Fibroblast of skin of left biceps (primary cell): ENCODE results near the gene ERFL.
"Not testable (repeated sequence)": the region's sequence is repeated elsewhere in the genome, so short reads cannot be mapped to it uniquely, and the experiment has no call there.

Experiments used
- DNase-seq, 2 experiments: peaks; one replicate each; pipeline ENCODE4 v3.0.0-alpha.2; 2013; ENCODE audit warnings: low read depth in 2 of 2

Gene ERFL

GRCh38 chr19:41926763-41927496 is 1.3 kb downstream of the ERFL start:
- no peak for DNase-seq

GRCh38 chr19:41926028-41926762 is 2.1 kb downstream of the ERFL start:
- no peak for DNase-seq

- DNase-seq, result no peak
Observed at GRCh38 chr19:41925208-41926003, 2.8 kb downstream of the ERFL start.

GRCh38 chr19:41924151-41925145 is 3.8 kb downstream of the ERFL start:
- no peak for DNase-seq

GRCh38 chr19:41923045-41923788 is 5.0 kb downstream of the ERFL start:
- DNase-seq, result no peak

- no peak for DNase-seq
Observed at GRCh38 chr19:41922585-41922984, 5.7 kb downstream of the ERFL start.

GRCh38 chr19:41921577-41922576 is 6.4 kb downstream of the ERFL start:
- DNase-seq, result no peak

GRCh38 chr19:41920882-41921576 is 7.2 kb downstream of the ERFL start:
- no peak for DNase-seq

- DNase-seq, result no peak
Observed at GRCh38 chr19:41919948-41920712, 8.1 kb downstream of the ERFL start.

GRCh38 chr19:41918653-41919244 is 9.5 kb downstream of the ERFL start:
- no peak for DNase-seq

- DNase-seq, result no peak
Observed at GRCh38 chr19:41918095-41918494, 10.2 kb downstream of the ERFL start.

GRCh38 chr19:41917676-41918075 is 10.6 kb downstream of the ERFL start:
- no peak for DNase-seq

- no peak for DNase-seq
Observed at GRCh38 chr19:41915776-41916414, 12.4 kb downstream of the ERFL start.

GRCh38 chr19:41915021-41915775 is 13.1 kb downstream of the ERFL start:
- no peak for DNase-seq

GRCh38 chr19:41914424-41914834 is 13.8 kb downstream of the ERFL start:
- DNase-seq, result not testable (repeated sequence)
